Uterus (tissue), 2 donors: ENCODE data around the gene SRP54.

Experiments
- POLR2A ChIP-seq, 2 donors: fragments of 450-650 bp; IDR thresholded peaks; one replicate each; pipeline ENCODE4 v1.6.1; 2016; ENCODE audit warnings: antibody characterized with exemption in 2 of 2, mild to moderate bottlenecking in 1 of 2, moderate library complexity in 1 of 2
- TF ChIP-seq, protein P1 (sequence below), 4 experiments: fragments of 200-600 bp in 2 of 4; fragments of 450-650 bp in 2 of 4; sonication (generic) in 2 of 4; IDR thresholded peaks; one replicate each; pipeline ENCODE4 v1.5.1; 2016 to 2019; ENCODE audit warnings: antibody characterized with exemption in 4 of 4, mild to moderate bottlenecking in 2 of 4, moderate library complexity in 1 of 4

DNA sequence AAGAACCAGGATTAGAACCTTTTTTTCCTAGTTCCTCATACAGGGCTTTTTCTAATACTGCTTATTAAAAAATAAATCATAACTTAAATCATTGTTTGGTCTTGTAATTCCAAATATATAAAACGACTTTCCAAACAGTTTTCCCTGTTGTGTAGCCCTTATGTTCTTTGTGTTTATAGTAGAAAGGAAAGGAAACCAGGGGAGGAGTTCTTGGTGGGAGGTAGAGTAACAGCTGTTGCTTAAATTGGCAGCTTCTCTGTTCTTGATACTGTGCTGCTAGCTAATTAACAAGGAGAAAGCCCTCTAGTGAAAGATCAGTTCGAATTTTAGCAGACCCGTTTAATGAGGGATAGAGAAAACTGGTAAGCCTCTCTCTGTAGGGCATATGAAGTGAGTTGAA, 15.0 kb downstream of the SRP54 start:
- TF ChIP-seq, protein P1, sequence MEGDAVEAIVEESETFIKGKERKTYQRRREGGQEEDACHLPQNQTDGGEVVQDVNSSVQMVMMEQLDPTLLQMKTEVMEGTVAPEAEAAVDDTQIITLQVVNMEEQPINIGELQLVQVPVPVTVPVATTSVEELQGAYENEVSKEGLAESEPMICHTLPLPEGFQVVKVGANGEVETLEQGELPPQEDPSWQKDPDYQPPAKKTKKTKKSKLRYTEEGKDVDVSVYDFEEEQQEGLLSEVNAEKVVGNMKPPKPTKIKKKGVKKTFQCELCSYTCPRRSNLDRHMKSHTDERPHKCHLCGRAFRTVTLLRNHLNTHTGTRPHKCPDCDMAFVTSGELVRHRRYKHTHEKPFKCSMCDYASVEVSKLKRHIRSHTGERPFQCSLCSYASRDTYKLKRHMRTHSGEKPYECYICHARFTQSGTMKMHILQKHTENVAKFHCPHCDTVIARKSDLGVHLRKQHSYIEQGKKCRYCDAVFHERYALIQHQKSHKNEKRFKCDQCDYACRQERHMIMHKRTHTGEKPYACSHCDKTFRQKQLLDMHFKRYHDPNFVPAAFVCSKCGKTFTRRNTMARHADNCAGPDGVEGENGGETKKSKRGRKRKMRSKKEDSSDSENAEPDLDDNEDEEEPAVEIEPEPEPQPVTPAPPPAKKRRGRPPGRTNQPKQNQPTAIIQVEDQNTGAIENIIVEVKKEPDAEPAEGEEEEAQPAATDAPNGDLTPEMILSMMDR (IDR thresholded peaks at IDR 0.05): no peak
- no peak for TF ChIP-seq POLR2A (IDR thresholded peaks at IDR 0.05)
